CD4-positive, alpha-beta T cell treated with Interleukin-6 for 4 hours (primary cell): ENCODE measurements around the gene MXRA7.
A peak's percentile ranks its signal among the peaks of the same experiment; 100 is the strongest.

Experiments
- DNase-seq: peaks from one replicate; pipeline ENCODE4 v3.0.0-alpha.2; 2020; ENCODE audit warnings: mixed read lengths

The MXRA7 gene

GRCh38 chr17:76674600-76674999, 36.2 kb downstream of the MXRA7 start:
- DNase-seq = no peak

GRCh38 chr17:76673729-76674128, 37.0 kb downstream of the MXRA7 start:
- no peak for DNase-seq

GRCh38 chr17:76672892-76673291, 37.9 kb downstream of the MXRA7 start:
- no peak for DNase-seq

- no peak for DNase-seq
These were observed 38.4 kb downstream of the MXRA7 start for GRCh38 chr17:76672270-76672851.

GRCh38 chr17:76671912-76672262, 38.9 kb downstream of the MXRA7 start:
- DNase-seq = no peak

- DNase-seq = peak; percentile 99
These were observed 39.4 kb downstream of the MXRA7 start for GRCh38 chr17:76671123-76671911.

GRCh38 chr17:76670718-76671122, 40.0 kb downstream of the MXRA7 start:
- DNase-seq = peak; percentile 14

- peak; percentile 56 for DNase-seq
These were observed 40.6 kb downstream of the MXRA7 start for GRCh38 chr17:76670020-76670717.

GRCh38 chr17:76667786-76668453, 42.8 kb downstream of the MXRA7 start:
- no peak for DNase-seq

- no peak for DNase-seq
These were observed 43.3 kb downstream of the MXRA7 start for GRCh38 chr17:76667491-76667755.

GRCh38 chr17:76660656-76661042, 50.1 kb downstream of the MXRA7 start:
- peak; percentile 7 for DNase-seq

- peak; percentile 61 for DNase-seq
These were observed 50.7 kb downstream of the MXRA7 start for GRCh38 chr17:76659928-76660655.

GRCh38 chr17:76658242-76658662, 52.5 kb downstream of the MXRA7 start:
- DNase-seq = peak; percentile 12

GRCh38 chr17:76657505-76658241, 53.1 kb downstream of the MXRA7 start:
- DNase-seq = no peak

GRCh38 chr17:76654408-76654807, 56.4 kb downstream of the MXRA7 start:
- peak; percentile 29 for DNase-seq

GRCh38 chr17:76650504-76650903, 60.3 kb downstream of the MXRA7 start:
- DNase-seq = no peak

GRCh38 chr17:76646712-76647111, 64.1 kb downstream of the MXRA7 start:
- no peak for DNase-seq

GRCh38 chr17:76645481-76645880, 65.3 kb downstream of the MXRA7 start:
- no peak for DNase-seq

- DNase-seq = no peak
These were observed 65.8 kb downstream of the MXRA7 start for GRCh38 chr17:76644995-76645394.

- DNase-seq = peak; percentile 73
These were observed 67.1 kb downstream of the MXRA7 start, which contains the start of gene ST6GALNAC1 for GRCh38 chr17:76643553-76644148. Gene ST6GALNAC1 (minus strand): TSS chr17:76643757. CDS start chr17:76643638, 119 bp downstream.

GRCh38 chr17:76642994-76643393, 67.8 kb downstream of the MXRA7 start:
- DNase-seq = peak; percentile 15
